Caco-2 (cell line): ENCODE data around the gene FOXO1. TPM values are rescaled to one million over a fixed set of nuclear protein-coding genes. Genes with fewer than 3 reads are reported as not detected.

Experiments used
- BruUV-seq: library from RNA; stranded (reverse); fragments of 400-500 nt; replicated peaks from 2 replicates; lab custom pipeline; 2021; lab: Mats Ljungman, UMichigan
- CTCF ChIA-PET: fragments of 300-600 bp; sonication (Branson Sonifier 250); formaldehyde crosslinking; loops from one replicate; lab custom pipeline; 2022; ENCODE audit warnings: antibody characterized with exemption; lab: Charles Lee
- POLR2A ChIA-PET: fragments of 300-600 bp; sonication (Branson Sonifier 250); formaldehyde crosslinking; loops from one replicate; lab custom pipeline; 2022; ENCODE audit warnings: antibody characterized with exemption; lab: Charles Lee
- DNase-seq, 2 experiments: peaks; one replicate each; pipeline versions ENCODE4 v3.0.0 to v3.0.0-alpha.2; 2020 to 2022
- H3K27me3 ChIP-seq: replicated peaks from 2 replicates; pipeline ENCODE4 v1.6.0; 2011; ENCODE audit warnings: low read length; ENCODE audit not compliant: control insufficient read depth, insufficient read depth
- H3K36me3 ChIP-seq: 2 replicates; pipeline ENCODE4 v1.5.1; 2011; ENCODE audit warnings: low read length; ENCODE audit not compliant: control insufficient read depth, insufficient read depth
- H3K4me1 ChIP-seq: fragments of 250-450 bp; sonication (Bioruptor Pico); 2 replicates; pipeline ENCODE4 v1.5.1; 2020; ENCODE audit warnings: mild to moderate bottlenecking
- H3K4me3 ChIP-seq: 2 replicates; pipeline ENCODE4 v1.5.1; 2011; ENCODE audit warnings: low read depth, mild to moderate bottlenecking, control low read depth, low read length
- H3K9me3 ChIP-seq: fragments of 250-450 bp; sonication (Bioruptor Pico); 2 replicates; pipeline ENCODE4 v1.5.1; 2020; ENCODE audit warnings: mild to moderate bottlenecking, moderate library complexity
- H3K27ac Mint-ChIP-seq: one replicate; pipeline ENCODE4 v1.8.0; 2022; ENCODE audit warnings: mixed read lengths; ENCODE audit not compliant: unreplicated experiment
- H3K27me3 Mint-ChIP-seq: one replicate; pipeline ENCODE4 v1.8.0; 2022; ENCODE audit warnings: mixed read lengths; ENCODE audit not compliant: insufficient read depth, unreplicated experiment
- H3K36me3 Mint-ChIP-seq: one replicate; pipeline ENCODE4 v1.8.0; 2022; ENCODE audit warnings: mild to moderate bottlenecking, mixed read lengths; ENCODE audit not compliant: insufficient read depth, unreplicated experiment
- H3K4me1 Mint-ChIP-seq: one replicate; pipeline ENCODE4 v1.8.0; 2022; ENCODE audit warnings: low read depth, mixed read lengths; ENCODE audit not compliant: unreplicated experiment
- H3K4me3 Mint-ChIP-seq: one replicate; pipeline ENCODE4 v1.8.0; 2022; ENCODE audit warnings: mild to moderate bottlenecking, moderate library complexity, mixed read lengths; ENCODE audit not compliant: unreplicated experiment
- H3K9me3 Mint-ChIP-seq: one replicate; pipeline ENCODE4 v1.8.0; 2022; ENCODE audit warnings: mixed read lengths; ENCODE audit not compliant: unreplicated experiment
- intact Hi-C: fragments of 100-400 bp; cut with micrococcal nuclease; formaldehyde crosslinking; loops from one replicate; pipeline ENCODE4 v1.10.0; 2022; ENCODE audit not compliant: unreplicated experiment
- total RNA-seq: library from RNA; stranded (reverse); gene quantifications from 2 replicates; pipeline ENCODE4 v1.2.3, GENCODE V29; 2022
- TF ChIP-seq, protein P1 (sequence below), 2 experiments: fragments of 200-600 bp in 1 of 2; IDR thresholded peaks; 1 replicate in 1 of 2; 2 replicates in 1 of 2; pipeline versions ENCODE4 v1.5.1 to v1.8.0; 2011 to 2022; ENCODE audit warnings: antibody characterized with exemption in 1 of 2, control low read depth in 1 of 2, inconsistent platforms in 1 of 2, low read depth in 1 of 2, low read length in 1 of 2, mild to moderate bottlenecking in 1 of 2, moderate library complexity in 1 of 2; ENCODE audit not compliant: insufficient read depth in 1 of 2, severe bottlenecking in 1 of 2, unreplicated experiment in 1 of 2

The FOXO1 gene
- total RNA-seq, 1 experiment from 2014 or later = 10.4 TPM

DNA sequence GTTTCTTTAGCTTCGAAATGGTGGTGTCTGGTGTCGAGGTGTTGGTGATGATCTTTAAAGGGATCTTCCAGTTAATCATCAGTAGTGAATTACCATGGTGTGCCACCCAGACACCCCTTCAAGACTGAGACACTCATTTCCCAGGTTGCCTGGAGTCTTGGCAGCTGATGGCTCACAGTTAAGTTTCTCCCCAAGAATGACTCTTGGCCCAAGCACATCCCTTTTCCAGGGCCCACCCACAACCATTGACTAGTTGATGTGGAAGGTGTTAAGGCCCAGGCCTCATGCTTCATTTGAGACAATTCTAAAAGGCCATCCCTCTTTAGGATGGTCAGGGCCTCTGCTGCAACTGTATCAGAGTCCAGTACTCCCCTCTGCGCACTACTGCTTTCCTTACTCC is 145.5 kb downstream of the FOXO1 start:
- no TSS peak for BruUV-seq
- intact Hi-C loops = no loop called here
- H3K9me3 ChIP-seq = no peaks in the 10 kb centered on the region
- TF ChIP-seq, protein P1, sequence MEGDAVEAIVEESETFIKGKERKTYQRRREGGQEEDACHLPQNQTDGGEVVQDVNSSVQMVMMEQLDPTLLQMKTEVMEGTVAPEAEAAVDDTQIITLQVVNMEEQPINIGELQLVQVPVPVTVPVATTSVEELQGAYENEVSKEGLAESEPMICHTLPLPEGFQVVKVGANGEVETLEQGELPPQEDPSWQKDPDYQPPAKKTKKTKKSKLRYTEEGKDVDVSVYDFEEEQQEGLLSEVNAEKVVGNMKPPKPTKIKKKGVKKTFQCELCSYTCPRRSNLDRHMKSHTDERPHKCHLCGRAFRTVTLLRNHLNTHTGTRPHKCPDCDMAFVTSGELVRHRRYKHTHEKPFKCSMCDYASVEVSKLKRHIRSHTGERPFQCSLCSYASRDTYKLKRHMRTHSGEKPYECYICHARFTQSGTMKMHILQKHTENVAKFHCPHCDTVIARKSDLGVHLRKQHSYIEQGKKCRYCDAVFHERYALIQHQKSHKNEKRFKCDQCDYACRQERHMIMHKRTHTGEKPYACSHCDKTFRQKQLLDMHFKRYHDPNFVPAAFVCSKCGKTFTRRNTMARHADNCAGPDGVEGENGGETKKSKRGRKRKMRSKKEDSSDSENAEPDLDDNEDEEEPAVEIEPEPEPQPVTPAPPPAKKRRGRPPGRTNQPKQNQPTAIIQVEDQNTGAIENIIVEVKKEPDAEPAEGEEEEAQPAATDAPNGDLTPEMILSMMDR (IDR thresholded peaks at IDR 0.05; ENCODE audit: insufficient read depth in 1 of 2, low read depth in 1 of 2, low read length in 1 of 2, severe bottlenecking in 1 of 2, unreplicated experiment in 1 of 2) = no peak
- no peak overlapping the region for H3K4me3 ChIP-seq
- no peaks in the 10 kb centered on the region for H3K4me1 Mint-ChIP-seq
- ChIA-PET CTCF (no interaction called here), POLR2A (no interaction called here)
- no peaks in the 10 kb centered on the region for H3K36me3 Mint-ChIP-seq
- H3K27ac Mint-ChIP-seq = no peak overlapping the region
- H3K4me3 Mint-ChIP-seq = no peak overlapping the region
- H3K27me3 ChIP-seq = no peaks in the 10 kb centered on the region
- no peaks in the 10 kb centered on the region for H3K27me3 Mint-ChIP-seq
- H3K4me1 ChIP-seq = no peaks in the 10 kb centered on the region
- no peaks in the 10 kb centered on the region for H3K36me3 ChIP-seq
- no peak for DNase-seq
- H3K9me3 Mint-ChIP-seq = no peaks in the 10 kb centered on the region

DNA sequence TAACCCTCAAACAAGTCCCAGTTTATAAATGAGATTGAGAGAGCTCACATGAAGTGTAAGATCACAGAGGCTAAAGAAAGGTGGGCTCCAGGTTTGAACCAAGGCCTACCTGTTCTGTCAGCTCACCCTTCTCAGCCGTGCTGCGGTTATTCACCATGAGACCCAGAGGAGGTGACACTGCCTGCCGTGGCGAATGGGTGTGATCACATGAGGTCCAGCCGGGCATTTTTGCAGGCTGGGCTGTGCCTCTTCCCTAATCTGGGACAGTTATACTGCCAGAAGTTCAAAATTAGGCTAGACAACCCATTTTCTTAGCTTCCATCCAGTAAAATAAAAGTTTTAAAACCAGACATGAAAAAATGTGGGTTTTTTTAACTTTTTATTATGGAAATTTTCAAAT is 146.8 kb downstream of the FOXO1 start:
- Mint-ChIP-seq H3K4me1 (no peaks in the 10 kb centered on the region), H3K4me3 (no peak overlapping the region), H3K36me3 (no peaks in the 10 kb centered on the region), H3K27ac (no peak overlapping the region), H3K27me3 (no peaks in the 10 kb centered on the region), H3K9me3 (no peaks in the 10 kb centered on the region)
- POLR2A ChIA-PET = no interaction called here
- CTCF ChIA-PET = no interaction called here
- no peak for DNase-seq
- Histone ChIP-seq H3K4me1 (no peaks in the 10 kb centered on the region), H3K27me3 (no peaks in the 10 kb centered on the region), H3K9me3 (no peaks in the 10 kb centered on the region), H3K36me3 (no peaks in the 10 kb centered on the region), H3K4me3 (no peak overlapping the region)
- TF ChIP-seq, protein P1 (IDR thresholded peaks at IDR 0.05; ENCODE audit: insufficient read depth in 1 of 2, low read depth in 1 of 2, low read length in 1 of 2, severe bottlenecking in 1 of 2, unreplicated experiment in 1 of 2) = no peak
- intact Hi-C loops = no loop called here
- BruUV-seq = no TSS peak

DNA sequence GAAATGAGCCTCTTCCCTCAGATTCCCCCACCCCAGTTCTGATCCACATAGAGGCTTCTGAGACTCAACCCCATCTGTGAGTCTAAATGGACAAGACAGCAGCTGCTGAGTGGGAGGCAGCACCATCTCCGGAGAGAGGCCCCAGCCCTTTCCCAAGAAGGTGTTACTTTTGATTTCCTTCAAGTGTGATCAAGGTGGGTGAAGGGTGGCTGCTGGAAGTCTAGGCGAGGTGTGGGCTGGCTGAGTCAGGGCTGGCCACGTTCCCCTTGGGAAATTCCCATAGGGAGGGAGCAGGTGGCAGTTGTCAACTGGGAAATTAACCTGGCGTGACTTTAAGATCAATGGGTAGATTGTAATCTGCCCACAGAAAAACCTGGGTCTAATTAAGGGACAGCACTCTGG is 148.0 kb downstream of the FOXO1 start:
- POLR2A ChIA-PET = no interaction called here
- no peak for DNase-seq

More for the DNA sequence above, 148.0 kb downstream of the FOXO1 start:
- intact Hi-C loops = no loop called here
- H3K4me1 ChIP-seq = no peaks in the 10 kb centered on the region
- no TSS peak for BruUV-seq
- no peak overlapping the region for H3K4me3 ChIP-seq
- Mint-ChIP-seq H3K4me3 (no peak overlapping the region), H3K4me1 (no peaks in the 10 kb centered on the region), H3K36me3 (no peaks in the 10 kb centered on the region), H3K9me3 (no peaks in the 10 kb centered on the region), H3K27ac (no peak overlapping the region), H3K27me3 (no peaks in the 10 kb centered on the region)
- H3K9me3 ChIP-seq = no peaks in the 10 kb centered on the region
- H3K36me3 ChIP-seq = no peaks in the 10 kb centered on the region
- TF ChIP-seq, protein P1 (IDR thresholded peaks at IDR 0.05; ENCODE audit: insufficient read depth in 1 of 2, low read depth in 1 of 2, low read length in 1 of 2, severe bottlenecking in 1 of 2, unreplicated experiment in 1 of 2) = no peak
- H3K27me3 ChIP-seq = no peaks in the 10 kb centered on the region
- CTCF ChIA-PET = no interaction called here
